ENCODE measurements around the gene MMS19. TPM values are rescaled to one million over a fixed set of nuclear protein-coding genes. Genes with fewer than 3 reads are reported as not detected.

MMS19 gene
- total and polyA plus RNA-seq, 12 donors: 34.7 to 64.9 (median 43.9) TPM

- no peaks in the 10 kb centered on the region for H3K27me3 ChIP-seq
- WGBS, 2 donors: 32 to 48% methylated on average over 4 of the region's 4 CpGs
- no peak for DNase-seq
- no peak for ATAC-seq
- H3K36me3 ChIP-seq: no peaks in the 10 kb centered on the region
- no peak overlapping the region for H3K4me3 ChIP-seq
- peaks cover 0 to 54% (median 8%) of the 10 kb centered on the region in 9 donors for H3K4me1 ChIP-seq
- TF ChIP-seq CTCF (IDR thresholded peaks at IDR 0.05): no peak
- intact Hi-C loops (cut with DNase I): no loop called here
- no peak overlapping the region for H3K27ac ChIP-seq
- no peaks in the 10 kb centered on the region for H3K9me3 ChIP-seq
Measured at GRCh38 chr10:97411406-97411805, 86.8 kb downstream of the MMS19 start.

- 81 to 86% methylated on average over 10 of the region's 10 CpGs for WGBS, 2 donors
- H3K27ac ChIP-seq: peak overlapping the region in 1 of 10 donors; percentile 87
- intact Hi-C loops (cut with DNase I): loop anchor here in 4 of 10 donors (5.0 to 10.0 kb wide), 3 partner anchors 204 to 209 kb away; no protein-coding TSS in a partner anchor
- DNase-seq: no peak
- H3K36me3 ChIP-seq: no peaks in the 10 kb centered on the region
- no peaks in the 10 kb centered on the region for H3K9me3 ChIP-seq
- H3K4me1 ChIP-seq: peaks cover 0 to 43% (median 8%) of the 10 kb centered on the region in 9 donors
- H3K27me3 ChIP-seq: no peaks in the 10 kb centered on the region
- H3K4me3 ChIP-seq: no peak overlapping the region
- peak in 1 of 8 donors; percentile 23 for ATAC-seq
- TF ChIP-seq CTCF (IDR thresholded peaks at IDR 0.05): no peak
Measured at GRCh38 chr10:97408496-97408992, 89.7 kb downstream of the MMS19 start.

Other genes with a start within 250 kb of the MMS19 start
- gene ARHGAP19, start 205.8 kb downstream of the MMS19 start, total RNA-seq: 1 to 10 TPM; 2.3 to 6.2 (median 3.6) TPM
- 1 to 10 TPM; 1.5 to 1.7 TPM for gene ARHGAP19, start 205.8 kb downstream of the MMS19 start, polyA plus RNA-seq
- gene FRAT1, start 179.2 kb downstream of the MMS19 start, total RNA-seq: 1 to 10 TPM; 2.3 to 6.6 (median 3.1) TPM
- 1 to 10 TPM; 1.3 to 1.5 TPM for gene FRAT1, start 179.2 kb downstream of the MMS19 start, polyA plus RNA-seq
- 10 to 100 TPM in 1 of 10 donors, 1 to 10 TPM in 9; 3.9 to 11.0 (median 5.8) TPM for gene FRAT2, start 163.7 kb downstream of the MMS19 start, total RNA-seq
- gene FRAT2, start 163.7 kb downstream of the MMS19 start, polyA plus RNA-seq: 1 to 10 TPM; 2.9 to 4.5 TPM
- gene RRP12, start 97.1 kb downstream of the MMS19 start, total RNA-seq: 10 to 100 TPM; 11.1 to 30.5 (median 20.8) TPM
- 10 to 100 TPM; 29.3 to 46.6 TPM for gene RRP12, start 97.1 kb downstream of the MMS19 start, polyA plus RNA-seq
- gene PGAM1, start 72.2 kb downstream of the MMS19 start, total RNA-seq: 100 to 1,000 TPM; 187 to 389 (median 246) TPM
- 100 to 1,000 TPM in 1 of 2 donors, 10 to 100 TPM in 1; 21.5 to 323 TPM for gene PGAM1, start 72.2 kb downstream of the MMS19 start, polyA plus RNA-seq
- 10 to 100 TPM; 11.7 to 20.3 (median 15.1) TPM for gene EXOSC1, start 52.4 kb downstream of the MMS19 start, total RNA-seq
- gene EXOSC1, start 52.4 kb downstream of the MMS19 start, polyA plus RNA-seq: 10 to 100 TPM; 31.0 to 31.3 TPM
- gene ZDHHC16, start 52.2 kb downstream of the MMS19 start, total RNA-seq: 10 to 100 TPM; 13.4 to 27.3 (median 18.4) TPM
- gene ZDHHC16, start 52.2 kb downstream of the MMS19 start, polyA plus RNA-seq: 10 to 100 TPM; 21.1 to 49.6 TPM
- 10 to 100 TPM; 13.6 to 34.0 (median 20.5) TPM for gene UBTD1, start 502 bp upstream of the MMS19 start, total RNA-seq
- gene UBTD1, start 502 bp upstream of the MMS19 start, polyA plus RNA-seq: 10 to 100 TPM; 36.5 to 56.0 TPM
- gene ANKRD2, start 74.4 kb upstream of the MMS19 start, total RNA-seq: 100 to 1,000 TPM in 6 of 10 donors, 10 to 100 TPM in 4; 46.3 to 395 (median 133) TPM
- 100 to 1,000 TPM; 248 to 370 TPM for gene ANKRD2, start 74.4 kb upstream of the MMS19 start, polyA plus RNA-seq
- gene HOGA1, start 86.0 kb upstream of the MMS19 start, total RNA-seq: 10 to 100 TPM in 9 of 10 donors, 1 to 10 TPM in 1; 8.9 to 42.5 (median 17.4) TPM
- 10 to 100 TPM; 30.4 to 58.3 TPM for gene HOGA1, start 86.0 kb upstream of the MMS19 start, polyA plus RNA-seq
- gene C10orf62, start 91.3 kb upstream of the MMS19 start, total RNA-seq: 1 to 10 TPM in 3 of 10 donors, under 1 TPM in 5, not detected in 2; 0.20 to 1.7 (median 0.73) TPM
- gene C10orf62, start 91.3 kb upstream of the MMS19 start, polyA plus RNA-seq: 1 to 10 TPM; 1.1 to 2.4 TPM
- gene MORN4, start 135.1 kb upstream of the MMS19 start, total RNA-seq: 10 to 100 TPM in 8 of 10 donors, 1 to 10 TPM in 2; 4.4 to 17.1 (median 12.8) TPM
- gene MORN4, start 135.1 kb upstream of the MMS19 start, polyA plus RNA-seq: 10 to 100 TPM; 16.0 to 17.6 TPM
- 10 to 100 TPM in 9 of 10 donors, 1 to 10 TPM in 1; 9.4 to 18.5 (median 14.2) TPM for gene PI4K2A, start 142.2 kb upstream of the MMS19 start, total RNA-seq
- gene PI4K2A, start 142.2 kb upstream of the MMS19 start, polyA plus RNA-seq: 10 to 100 TPM in 1 of 2 donors, 1 to 10 TPM in 1; 5.3 to 20.7 TPM
- 10 to 100 TPM in 3 of 10 donors, 1 to 10 TPM in 7; 6.5 to 12.9 (median 9.1) TPM for gene AVPI1, start 188.8 kb upstream of the MMS19 start, total RNA-seq
- gene AVPI1, start 188.8 kb upstream of the MMS19 start, polyA plus RNA-seq: 10 to 100 TPM in 1 of 2 donors, 1 to 10 TPM in 1; 5.3 to 41.0 TPM
- gene MARVELD1, start 215.3 kb upstream of the MMS19 start, total RNA-seq: 10 to 100 TPM in 1 of 10 donors, 1 to 10 TPM in 9; 2.8 to 10.2 (median 5.8) TPM
- gene MARVELD1, start 215.3 kb upstream of the MMS19 start, polyA plus RNA-seq: 10 to 100 TPM in 1 of 2 donors, 1 to 10 TPM in 1; 5.0 to 11.9 TPM
- gene ZFYVE27, start 238.7 kb upstream of the MMS19 start, total RNA-seq: 10 to 100 TPM in 8 of 10 donors, 1 to 10 TPM in 2; 7.5 to 16.0 (median 11.8) TPM
- 10 to 100 TPM; 10.2 to 17.6 TPM for gene ZFYVE27, start 238.7 kb upstream of the MMS19 start, polyA plus RNA-seq

Measured in heart right ventricle (tissue), 16 donors.